Ramos (cell line): ENCODE measurements around the gene MDK.

ENCODE experiments used
- in situ Hi-C: fragments of 300-500 bp; cut with MboI; formaldehyde crosslinking; loops from one replicate; pipeline ENCODE4 v1.14.3; 2022; ENCODE audit warnings: low sequenced_read_pairs; ENCODE audit not compliant: unreplicated experiment

Gene MDK

GRCh38 chr11:46380340-46381047, 975 bp upstream of the MDK start:
- in situ Hi-C loops = loop anchor here (10.0 kb wide), 1 partner anchor 64 kb away; no protein-coding TSS in a partner anchor

DNA sequence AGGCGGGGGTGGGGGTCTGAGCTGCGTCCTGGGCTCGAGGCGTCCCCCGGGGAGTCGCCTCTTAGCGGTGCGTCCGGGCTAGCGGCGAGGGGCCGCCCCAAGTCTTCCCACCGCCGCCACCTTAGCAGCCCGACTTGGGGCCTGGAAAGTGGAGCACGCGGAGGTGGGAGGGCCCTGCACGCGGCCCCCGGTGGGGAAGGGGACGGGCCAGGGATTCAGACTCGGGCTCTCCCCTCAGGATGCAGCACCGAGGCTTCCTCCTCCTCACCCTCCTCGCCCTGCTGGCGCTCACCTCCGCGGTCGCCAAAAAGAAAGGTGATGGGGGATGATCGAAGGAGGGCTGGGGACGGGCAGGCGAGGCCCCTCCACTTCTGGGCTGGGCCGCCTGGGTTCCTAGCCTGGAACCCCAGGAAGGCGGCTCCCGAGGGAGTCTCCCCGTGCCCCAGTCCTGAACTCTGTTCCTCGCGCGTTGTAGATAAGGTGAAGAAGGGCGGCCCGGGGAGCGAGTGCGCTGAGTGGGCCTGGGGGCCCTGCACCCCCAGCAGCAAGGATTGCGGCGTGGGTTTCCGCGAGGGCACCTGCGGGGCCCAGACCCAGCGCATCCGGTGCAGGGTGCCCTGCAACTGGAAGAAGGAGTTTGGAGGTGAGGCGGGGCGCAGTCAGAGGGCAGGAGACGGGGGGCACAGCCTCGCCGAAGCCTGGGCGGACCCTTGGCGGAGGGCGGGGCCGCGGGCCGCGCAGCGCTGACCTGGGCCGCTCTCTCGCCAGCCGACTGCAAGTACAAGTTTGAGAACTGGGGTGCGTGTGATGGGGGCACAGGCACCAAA, 563 bp downstream of the MDK start:
- in situ Hi-C loops = loop anchor here (10.0 kb wide), 1 partner anchor 63 kb away; no protein-coding TSS in a partner anchor

GRCh38 chr11:46382646-46383403, 1.4 kb downstream of the MDK start:
- in situ Hi-C loops = loop anchor here (10.0 kb wide), 1 partner anchor 62 kb away; no protein-coding TSS in a partner anchor

GRCh38 chr11:46383404-46383758, 1.9 kb downstream of the MDK start:
- in situ Hi-C loops = loop anchor here (10.0 kb wide), 1 partner anchor 61 kb away; no protein-coding TSS in a partner anchor

DNA sequence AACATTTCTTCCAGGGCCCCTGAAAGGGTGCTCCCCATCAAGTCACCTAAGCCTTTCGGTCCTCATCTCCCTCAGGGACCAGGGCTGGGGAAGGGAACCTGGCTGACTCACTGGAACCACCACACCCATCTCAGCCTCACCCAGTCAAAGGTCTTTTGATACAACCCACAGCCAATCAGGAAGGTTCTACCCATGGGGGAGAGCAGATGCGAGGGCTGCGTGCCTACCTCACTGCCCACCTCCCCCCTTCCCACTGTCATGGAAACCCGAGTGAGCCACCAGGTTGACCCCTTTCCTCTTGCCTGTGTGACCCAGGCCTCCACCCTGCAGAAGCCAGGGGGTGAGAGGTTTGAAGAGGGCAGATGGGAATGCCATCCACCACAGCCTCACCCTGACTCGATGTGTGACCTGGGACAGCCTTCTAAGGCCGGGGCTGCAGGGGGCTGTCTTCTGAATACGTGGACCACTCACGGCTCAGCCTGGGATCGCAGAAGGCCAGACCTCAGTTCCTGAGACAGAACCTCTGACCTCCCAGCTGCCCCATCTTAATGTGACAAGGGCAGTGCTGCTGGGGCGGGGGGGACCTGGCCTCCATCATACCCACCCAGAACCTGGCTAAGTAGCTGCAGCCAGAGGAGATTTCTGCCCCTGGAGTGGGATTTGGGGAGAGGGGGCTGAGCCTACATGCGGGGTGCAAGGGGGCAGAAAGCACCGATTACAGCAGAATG, 2.7 kb downstream of the MDK start:
- in situ Hi-C loops = loop anchor here (10.0 kb wide), 1 partner anchor 61 kb away; no protein-coding TSS in a partner anchor

DNA sequence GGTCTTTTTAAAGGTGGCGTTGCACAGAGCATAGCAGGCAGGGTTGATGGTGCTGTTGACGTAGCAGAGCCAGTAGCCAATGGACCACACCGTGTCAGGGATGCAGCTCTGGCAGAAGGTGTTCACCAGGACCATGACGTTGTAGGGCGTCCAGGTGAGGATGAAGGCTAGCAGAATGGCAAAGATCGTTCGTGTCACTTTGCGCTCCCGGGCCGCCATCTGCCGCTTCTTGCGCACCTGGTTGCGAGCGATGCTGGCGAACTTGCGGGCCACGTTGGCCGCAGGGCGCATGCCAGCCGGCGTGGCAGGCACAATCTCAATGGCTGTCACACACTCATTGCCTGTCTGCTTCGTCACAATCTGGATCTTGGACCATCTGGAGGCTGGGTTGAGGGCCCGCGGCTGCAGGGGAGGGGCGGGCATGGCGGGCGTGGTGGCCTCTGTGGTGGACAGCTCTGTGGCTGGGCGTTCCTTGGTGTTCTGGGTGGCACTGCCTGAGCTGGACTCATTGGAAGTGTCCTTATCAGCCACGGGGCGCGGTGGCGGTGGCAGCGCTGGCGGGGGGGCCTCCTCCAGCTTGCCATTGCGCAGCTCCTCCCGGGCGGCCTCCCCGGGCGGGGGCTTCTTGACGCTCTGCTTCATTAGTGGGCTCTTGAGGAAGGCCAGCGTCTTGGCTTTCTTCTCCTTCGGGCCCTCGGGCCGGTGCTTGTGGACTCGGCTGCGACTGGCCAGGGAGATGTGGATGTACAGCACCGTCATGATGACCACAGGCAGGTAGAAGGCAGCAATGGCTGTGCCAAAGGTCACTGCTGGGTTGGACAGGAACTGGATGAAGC, 3.9 kb downstream of the MDK start:
- in situ Hi-C loops = loop anchor here (10.0 kb wide), 1 partner anchor 59 kb away; no protein-coding TSS in a partner anchor

- in situ Hi-C loops = loop anchor here (10.0 kb wide), 1 partner anchor 59 kb away; no protein-coding TSS in a partner anchor
Measured at GRCh38 chr11:46386005-46386578, 4.6 kb downstream of the MDK start.

GRCh38 chr11:46386674-46387073, 5.2 kb downstream of the MDK start:
- in situ Hi-C loops = loop anchor here (10.0 kb wide), 1 partner anchor 58 kb away; no protein-coding TSS in a partner anchor

DNA sequence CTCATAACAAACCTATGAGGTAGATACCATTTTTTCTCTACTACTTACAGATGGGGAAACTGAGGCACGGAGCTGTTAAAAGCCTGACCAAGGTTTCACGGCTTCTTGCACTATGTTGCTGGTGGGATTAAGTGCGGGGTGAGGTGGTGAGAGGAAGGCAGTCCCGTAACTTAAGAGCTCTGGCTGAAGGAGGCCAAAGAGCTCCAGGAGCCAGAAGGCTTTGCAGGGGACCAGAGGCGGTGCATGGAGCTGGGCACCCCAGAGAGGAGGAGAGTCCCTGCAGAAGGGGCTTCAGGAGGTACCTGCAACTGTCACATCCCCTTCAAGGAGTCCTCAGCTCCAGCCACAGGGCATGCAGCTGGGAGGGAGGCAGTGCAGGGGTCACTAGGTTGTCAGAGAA, 6.0 kb downstream of the MDK start:
- in situ Hi-C loops = loop anchor here (10.0 kb wide), 1 partner anchor 57 kb away; no protein-coding TSS in a partner anchor

- in situ Hi-C loops = loop anchor here (10.0 kb wide), 1 partner anchor 57 kb away; no protein-coding TSS in a partner anchor
Measured at GRCh38 chr11:46387919-46388618, 6.6 kb downstream of the MDK start.

DNA sequence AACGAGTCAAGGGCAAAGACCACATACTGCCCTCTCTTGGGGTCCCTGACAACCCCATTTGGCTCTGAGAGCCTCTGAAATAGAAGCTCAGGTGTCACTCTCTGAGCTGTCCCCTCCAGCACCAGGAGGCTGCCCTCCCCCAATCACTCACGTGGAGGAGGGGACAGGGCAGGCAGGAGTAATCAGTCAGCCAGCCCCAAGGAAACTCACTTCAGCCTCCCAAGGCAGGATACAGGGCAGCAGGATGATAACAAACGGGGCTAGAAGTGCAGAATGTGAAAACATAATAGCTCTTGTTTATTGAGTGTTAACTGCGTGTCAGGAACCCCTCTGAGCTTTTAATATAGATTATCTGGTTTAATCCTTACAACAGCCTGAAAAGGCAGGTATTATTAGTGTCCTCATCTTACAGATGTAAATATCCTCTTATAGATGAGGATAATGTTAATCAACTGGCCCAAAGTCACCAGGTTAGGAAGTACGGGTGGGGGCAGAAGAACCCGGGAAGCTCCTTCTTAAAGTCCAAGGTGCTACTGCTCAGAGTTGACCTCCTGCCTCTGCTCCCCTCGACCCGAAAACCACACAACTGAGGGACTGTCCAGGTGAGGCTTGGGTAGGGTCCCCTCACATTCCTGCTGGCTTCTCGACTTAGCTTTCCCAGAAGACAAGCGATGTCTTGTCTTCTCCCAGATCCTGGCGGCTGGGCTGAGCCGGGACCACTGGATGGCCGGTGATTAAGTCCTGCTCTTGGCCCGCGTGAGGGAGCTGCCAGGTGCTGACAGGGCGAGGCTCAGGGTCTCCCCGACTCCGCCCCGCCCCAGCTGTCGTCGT, 7.4 kb downstream of the MDK start:
- in situ Hi-C loops = loop anchor here (10.0 kb wide), 1 partner anchor 56 kb away; no protein-coding TSS in a partner anchor

- in situ Hi-C loops = loop anchor here (10.0 kb wide), 1 partner anchor 55 kb away; no protein-coding TSS in a partner anchor
Measured at GRCh38 chr11:46389450-46390330, 8.2 kb downstream of the MDK start.

- in situ Hi-C loops = no loop called here
Measured at GRCh38 chr11:46390331-46391171, 9.1 kb downstream of the MDK start.

DNA sequence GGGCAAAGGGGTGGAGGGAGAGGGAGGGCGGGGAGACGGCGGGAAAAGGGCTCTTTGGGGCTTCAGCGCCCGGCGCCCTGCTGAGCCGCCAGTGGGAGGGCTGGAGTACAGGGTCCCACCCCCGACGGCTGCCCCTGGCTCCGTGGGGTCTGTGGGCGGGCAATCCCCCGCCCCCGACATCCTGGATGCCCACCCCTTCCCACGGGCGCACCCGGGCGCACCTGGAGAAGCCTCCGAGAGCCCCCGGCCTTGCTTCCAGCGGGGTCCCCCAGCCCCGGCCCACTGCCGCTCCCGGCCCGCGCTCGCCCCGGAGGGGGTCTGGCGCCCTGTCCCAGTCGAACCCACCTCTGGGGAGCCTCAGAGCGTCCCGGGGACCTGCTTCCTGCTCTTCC, 9.7 kb downstream of the MDK start:
- in situ Hi-C loops = no loop called here
